ENCODE measurements around the gene TMEM53. TPM values are rescaled to one million over a fixed set of nuclear protein-coding genes. Genes with fewer than 3 reads are reported as not detected.
"Not testable (repeated sequence)": the region's sequence is repeated elsewhere in the genome, so short reads cannot be mapped to it uniquely, and the experiment has no call there.

TMEM53 gene
- total RNA-seq (2014; rRNA removed), result 5.9 and 8.8 TPM in 2 replicates
- polyA plus RNA-seq (2012), result 10.7 TPM

DNA sequence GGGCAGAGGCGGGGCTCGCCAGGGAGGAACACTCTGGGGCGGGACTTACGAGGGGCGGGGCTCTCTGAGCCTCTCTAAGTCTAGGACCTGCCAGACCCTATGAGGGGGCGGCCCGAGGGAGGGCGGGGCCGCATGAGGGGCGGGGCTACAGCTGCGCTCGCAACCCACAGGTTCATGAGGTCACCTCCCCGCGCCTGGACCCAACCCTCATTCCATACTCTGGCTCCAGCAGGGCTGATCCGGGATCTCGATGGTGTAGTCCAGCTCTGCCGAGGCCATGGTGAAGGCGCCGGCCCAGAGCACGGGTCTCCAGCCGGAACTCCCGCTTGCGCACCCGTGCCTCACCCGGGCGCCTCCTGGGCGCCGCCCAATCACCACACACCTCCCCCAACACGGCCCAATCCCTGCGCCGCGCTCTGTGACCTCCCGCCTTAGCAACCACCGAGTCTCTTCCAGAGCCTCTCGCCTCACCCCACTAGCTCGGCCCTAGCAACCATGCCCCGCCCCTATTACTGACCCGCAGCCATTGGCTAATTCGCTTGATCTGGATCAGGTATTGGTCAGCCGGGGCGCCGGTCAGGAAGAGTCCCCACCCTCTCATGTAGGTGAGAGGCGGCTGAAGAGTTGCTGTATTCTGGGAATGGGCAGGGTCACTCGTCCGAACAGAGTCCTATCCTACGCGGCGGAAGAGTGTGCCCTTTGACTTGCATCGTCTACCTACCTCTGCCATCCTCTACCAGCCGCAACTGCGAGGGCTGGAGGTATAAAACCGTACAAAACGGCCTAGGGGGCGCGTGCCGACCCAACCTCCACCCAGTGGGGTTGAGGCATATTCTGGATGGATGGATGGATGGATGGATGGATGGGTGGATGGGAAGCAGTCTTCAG, at the start of gene TMEM53, which contains the start of gene ARMH1:
Gene TMEM53, minus strand, starts transcription at position 369 of the 888 bp plus-strand sequence. Its CDS starts 90 bp downstream, at position 279.
Gene ARMH1, plus strand, starts transcription at position 602 of the 888 bp plus-strand sequence. CDS start 14,984 bp downstream, outside the sequence.
- DNase-seq (ENCODE audit: low read depth), result peak; percentile 98

DNA sequence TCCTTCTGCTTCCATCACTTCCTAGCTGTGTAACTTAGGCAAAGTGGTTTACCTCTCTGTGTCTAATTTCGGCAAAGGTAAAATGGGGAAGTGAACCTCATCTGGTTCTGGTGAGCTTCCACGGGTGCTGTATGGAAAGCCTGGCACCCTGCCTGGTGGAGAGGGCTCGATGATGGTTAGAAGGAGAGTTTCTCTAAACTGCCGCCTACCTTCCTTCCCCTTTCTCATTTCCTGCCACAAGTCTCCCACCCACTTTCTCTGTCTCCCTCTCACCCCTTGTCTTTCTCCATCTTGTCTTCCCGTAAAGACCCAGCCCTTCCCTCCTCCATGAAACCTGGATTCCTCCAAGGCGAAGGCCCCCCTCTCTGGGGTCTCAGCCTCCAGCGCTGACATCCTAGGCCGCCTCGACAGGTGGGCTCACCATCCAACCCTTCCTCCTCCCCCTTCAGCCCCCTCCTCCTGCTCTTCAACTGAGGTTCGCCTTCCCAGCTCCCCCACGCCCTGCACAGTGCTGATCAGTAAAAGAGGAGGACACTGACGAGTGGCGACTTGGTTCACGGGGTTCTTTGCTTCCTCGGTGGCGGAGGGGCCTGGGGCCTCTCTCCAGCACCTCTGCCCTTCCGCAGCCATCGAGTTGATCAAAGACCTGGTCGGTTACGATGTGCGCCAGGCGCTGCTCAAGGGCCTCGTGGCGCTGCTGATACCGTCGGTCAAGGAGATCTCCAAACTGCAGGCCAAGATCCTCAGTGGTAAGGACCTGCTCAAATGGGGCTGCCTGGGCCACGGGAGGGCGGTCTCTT, 49.4 kb upstream of the TMEM53 start:
- no peak for DNase-seq (ENCODE audit: low read depth)

GRCh38 chr1:44723064-44723463, 48.8 kb upstream of the TMEM53 start:
- DNase-seq (ENCODE audit: low read depth), result no peak

DNA sequence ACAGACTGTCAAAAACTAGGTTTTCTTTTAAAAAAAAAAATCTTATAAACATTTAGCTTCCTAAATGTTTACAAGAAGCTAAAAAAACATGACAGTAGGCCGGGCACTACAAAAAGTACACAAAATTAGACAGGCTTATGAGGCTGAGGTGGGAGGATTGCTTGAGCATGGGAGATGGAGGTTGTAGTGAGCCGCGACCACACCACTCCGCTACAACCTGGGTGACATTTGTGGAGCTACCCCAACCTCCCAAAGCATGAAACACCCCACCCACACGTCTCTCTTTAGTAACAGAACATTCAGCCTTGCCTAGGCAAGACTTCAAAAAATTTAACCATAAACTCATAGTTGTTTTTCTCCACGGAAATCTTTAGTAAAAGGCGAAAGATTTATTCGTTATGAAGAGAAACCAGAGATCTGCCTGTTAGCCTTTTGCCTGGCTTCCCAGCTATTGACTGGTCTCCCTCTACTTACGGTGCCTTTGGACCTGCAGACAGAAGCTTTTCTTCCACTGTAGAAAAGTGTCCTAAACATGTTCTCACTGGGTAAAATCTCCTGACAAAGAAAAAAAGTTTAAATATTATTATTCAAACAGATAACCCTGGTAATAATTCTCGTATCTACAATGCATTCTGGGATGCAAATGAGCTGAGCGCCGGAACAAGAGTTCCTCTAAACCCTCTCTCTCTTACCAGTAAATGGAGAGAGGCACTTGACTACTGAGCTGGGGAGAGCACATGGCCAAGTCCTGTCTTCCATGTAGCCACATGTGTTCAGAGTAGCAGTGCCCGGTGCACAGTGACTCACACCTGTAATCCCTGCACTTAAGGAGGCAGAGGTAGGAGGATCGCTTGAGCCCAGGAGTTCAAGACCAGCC, 47.4 kb upstream of the TMEM53 start:
- peak; percentile 97 for DNase-seq (ENCODE audit: low read depth)

- no peak for DNase-seq (ENCODE audit: low read depth)
Measured at GRCh38 chr1:44720281-44720680, 46.0 kb upstream of the TMEM53 start.

- DNase-seq (ENCODE audit: low read depth), result no peak
Measured at GRCh38 chr1:44719318-44719717, 45.0 kb upstream of the TMEM53 start.

- no peak for DNase-seq (ENCODE audit: low read depth)
Measured at GRCh38 chr1:44718091-44718490, 43.8 kb upstream of the TMEM53 start.

GRCh38 chr1:44717653-44718052, 43.4 kb upstream of the TMEM53 start:
- peak; percentile 26 for DNase-seq (ENCODE audit: low read depth)

DNA sequence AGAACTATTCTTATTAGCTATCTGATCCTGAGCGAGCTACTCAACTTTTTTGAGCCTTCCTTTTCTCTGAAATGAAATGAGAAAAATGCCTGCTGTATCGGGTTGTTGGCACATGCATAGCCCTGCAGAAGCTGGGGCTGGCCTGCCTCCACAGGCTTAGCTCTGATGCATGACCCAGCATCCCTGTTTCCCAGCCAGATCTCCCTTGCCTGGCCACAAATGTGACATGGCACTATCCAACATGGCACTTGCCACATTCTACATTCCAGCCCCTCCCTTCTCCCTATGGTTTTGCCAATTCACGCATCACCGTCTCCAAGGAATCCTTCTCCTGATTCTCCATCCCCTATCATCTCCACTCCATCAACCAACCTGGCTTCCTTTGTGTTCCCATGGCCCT, 42.9 kb upstream of the TMEM53 start:
- no peak for DNase-seq (ENCODE audit: low read depth)

GRCh38 chr1:44714944-44715571, 40.8 kb upstream of the TMEM53 start:
- peak; percentile 67 for DNase-seq (ENCODE audit: low read depth)

DNA sequence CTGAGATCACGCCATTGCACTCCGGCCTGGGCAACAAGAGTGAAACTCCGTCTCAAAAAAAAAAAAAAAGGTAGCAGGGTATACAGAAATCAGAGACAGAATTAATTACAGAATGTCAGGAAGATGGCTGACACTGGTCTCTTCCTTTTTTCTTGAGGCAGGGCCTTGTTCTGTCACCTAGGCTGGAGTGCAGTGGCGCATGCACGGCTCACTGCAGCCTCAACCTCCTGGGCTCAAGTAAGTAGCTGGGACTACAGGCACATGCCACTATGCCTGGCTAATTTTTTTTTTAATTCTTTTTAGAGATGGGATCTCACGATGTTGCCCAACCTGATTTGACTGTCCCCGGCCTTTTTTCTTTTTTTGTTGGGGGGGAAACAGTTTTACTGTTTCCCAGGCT, 40.3 kb upstream of the TMEM53 start:
- no peak for DNase-seq (ENCODE audit: low read depth)

DNA sequence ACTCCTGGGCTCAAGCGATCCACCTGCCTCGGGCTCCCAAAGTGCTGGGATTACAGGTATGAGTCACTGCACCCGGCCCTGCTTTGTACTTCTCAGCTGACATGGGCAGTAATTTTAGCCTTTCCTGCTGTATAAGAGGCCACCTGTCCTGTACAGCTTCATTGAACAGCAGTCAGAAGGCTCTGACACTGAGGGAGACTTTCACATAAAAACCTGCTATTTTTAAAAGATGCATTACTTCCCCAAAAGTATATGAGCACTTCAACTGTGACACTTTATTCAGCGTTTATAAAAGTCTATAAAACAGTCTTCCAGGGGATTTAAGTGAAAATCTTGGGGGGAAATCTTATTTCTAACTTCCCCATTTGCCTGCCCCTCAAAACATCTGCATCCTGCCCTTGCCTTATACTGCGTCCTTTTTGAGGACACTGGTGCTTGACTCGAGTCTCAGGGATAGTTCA, 39.1 kb upstream of the TMEM53 start:
- DNase-seq (ENCODE audit: low read depth), result peak; percentile 38

GRCh38 chr1:44707959-44708831, 33.9 kb upstream of the TMEM53 start:
- DNase-seq (ENCODE audit: low read depth), result peak; percentile 72

DNA sequence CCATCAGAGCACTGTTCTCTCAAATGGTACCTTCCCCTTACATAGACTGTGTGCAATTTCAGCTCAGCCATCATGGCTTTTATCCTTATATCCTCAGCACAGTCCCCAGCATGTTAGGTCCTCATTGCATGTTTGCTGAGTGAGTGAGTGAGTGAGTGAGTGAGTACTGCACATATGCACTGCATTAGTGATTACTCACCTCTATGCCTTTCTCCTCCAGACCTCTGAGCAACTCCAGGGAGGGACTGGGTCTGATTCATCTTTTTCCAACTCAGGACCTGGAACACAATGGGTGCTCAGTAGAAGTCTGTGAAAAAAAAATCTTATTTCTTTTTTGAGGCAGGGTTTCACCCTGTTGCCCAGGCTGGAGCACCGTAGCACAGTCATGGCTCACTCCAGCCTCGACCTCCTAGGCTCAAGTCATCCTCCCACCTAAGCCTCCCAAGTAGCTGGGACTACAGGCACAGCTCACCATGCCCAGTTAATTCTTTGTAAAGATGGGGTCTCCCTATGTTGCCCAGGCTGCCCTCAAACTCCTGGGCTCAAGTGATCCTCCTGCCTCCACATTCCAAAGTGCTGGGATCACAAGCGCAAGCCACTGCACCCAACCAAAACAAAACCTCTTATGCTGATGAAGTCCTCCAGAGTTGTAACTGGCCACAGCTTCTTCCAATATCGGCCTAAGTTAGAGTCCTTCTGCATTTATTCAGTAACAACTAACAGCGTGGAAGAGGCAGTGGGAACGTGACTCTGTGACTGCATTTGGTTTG, 33.0 kb upstream of the TMEM53 start:
- DNase-seq (ENCODE audit: low read depth), result peak; percentile 84

GRCh38 chr1:44705938-44706337, 31.7 kb upstream of the TMEM53 start:
- DNase-seq (ENCODE audit: low read depth), result no peak

DNA sequence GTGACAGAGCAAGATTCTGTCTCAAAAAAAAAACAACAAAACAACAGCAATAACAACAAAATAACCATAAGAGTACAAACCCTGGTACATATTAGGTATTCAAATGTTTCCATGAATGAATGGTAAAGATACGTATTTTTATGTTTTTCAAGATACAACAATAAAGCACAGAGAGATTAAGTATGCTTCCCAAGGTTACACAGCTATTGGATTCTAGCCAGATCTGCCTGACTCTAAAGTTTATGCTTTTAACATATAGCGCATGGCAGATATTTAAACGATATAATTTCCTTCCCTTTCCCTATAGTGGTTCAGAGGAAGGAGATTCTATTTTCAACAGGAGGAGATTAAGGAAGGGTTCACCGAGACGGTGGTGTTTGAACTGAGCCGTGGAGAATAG, 31.2 kb upstream of the TMEM53 start:
- no peak for DNase-seq (ENCODE audit: low read depth)

DNA sequence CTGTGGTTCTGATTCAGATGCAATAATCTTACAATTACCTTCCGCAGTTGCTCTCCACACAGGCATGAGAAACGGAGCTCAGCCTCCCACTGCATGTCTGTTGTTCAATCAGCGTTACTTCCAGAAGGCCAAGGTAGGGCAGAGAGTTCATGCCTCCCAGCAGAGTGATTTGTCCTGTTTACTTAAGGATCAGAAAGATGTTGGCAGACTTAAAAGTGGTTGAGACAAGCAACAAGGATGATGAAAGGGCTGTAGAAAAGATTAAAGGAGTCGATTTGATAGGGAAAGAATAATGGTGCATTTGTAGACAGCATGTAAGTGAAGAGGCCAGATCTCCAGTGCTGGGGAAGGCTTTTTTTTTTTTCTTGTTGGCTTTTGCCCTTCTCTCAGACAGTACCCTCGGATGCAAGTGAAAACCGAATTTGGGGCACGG, 26.9 kb upstream of the TMEM53 start:
- DNase-seq (ENCODE audit: low read depth), result no peak

- DNase-seq (ENCODE audit: low read depth), result no peak
Measured at GRCh38 chr1:44700573-44700972, 26.3 kb upstream of the TMEM53 start.

DNA sequence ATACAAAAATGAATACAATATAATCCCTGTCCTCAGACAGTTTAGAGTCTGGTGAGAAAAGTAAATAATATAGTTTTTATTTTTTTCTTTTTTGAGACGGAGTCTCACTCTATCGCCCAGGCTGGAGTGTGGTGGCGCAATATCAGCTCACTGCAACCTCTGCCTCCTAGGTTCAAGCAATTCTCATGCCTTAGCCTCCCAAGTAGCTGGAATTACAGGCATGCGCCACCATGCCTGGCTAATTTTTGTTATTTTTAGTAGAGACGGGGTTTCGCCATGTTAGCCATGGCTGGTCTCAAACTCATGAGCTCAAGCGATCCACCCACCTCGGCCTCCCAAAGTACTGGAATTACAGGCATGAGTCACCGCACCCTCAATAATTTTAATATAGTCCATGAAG, 25.1 kb upstream of the TMEM53 start:
- not testable (repeated sequence) for DNase-seq (ENCODE audit: low read depth)
